ENCODE data around the gene AHCTF1. TPM values are rescaled to one million over a fixed set of nuclear protein-coding genes. Genes with fewer than 3 reads are reported as not detected.
"Not testable (repeated sequence)": the region's sequence is repeated elsewhere in the genome, so short reads cannot be mapped to it uniquely, and the experiment has no call there.

Gene AHCTF1
- polyA plus RNA-seq, 1 experiment: 6.1 TPM

- H3K36me3 ChIP-seq (ENCODE audit: control insufficient read depth, insufficient read depth, low read length): peaks cover 3% of the 10 kb centered on the region
- no peak overlapping the region for H3K4me3 ChIP-seq (ENCODE audit: low read depth, low read length)
- no peak for TF ChIP-seq CTCF (IDR thresholded peaks at IDR 0.05; ENCODE audit: insufficient read depth, low read depth, low read length)
- no peak for DNase-seq (ENCODE audit: low read depth)
- POLR2A ChIA-PET: no interaction called here
- CTCF ChIA-PET: no interaction called here
- H3K27me3 ChIP-seq (ENCODE audit: control insufficient read depth, insufficient read depth, low read length): no peaks in the 10 kb centered on the region
These were observed 65.8 kb downstream of the AHCTF1 start for GRCh38 chr1:246865921-246866320.

GRCh38 chr1:246863791-246864190 is 68.0 kb downstream of the AHCTF1 start:
- CTCF ChIA-PET: interaction anchor here (0.7 kb wide), 1 partner anchor 11 kb away, joined by 3 read pairs; no protein-coding TSS in a partner anchor
- DNase-seq (ENCODE audit: low read depth); POLR2A ChIA-PET; H3K4me3 ChIP-seq (ENCODE audit: low read depth, low read length); H3K27me3 ChIP-seq (ENCODE audit: control insufficient read depth, insufficient read depth, low read length); H3K36me3 ChIP-seq (ENCODE audit: control insufficient read depth, insufficient read depth, low read length): not testable (repeated sequence)

GRCh38 chr1:246860401-246860800 is 71.3 kb downstream of the AHCTF1 start:
- POLR2A ChIA-PET: no interaction called here
- CTCF ChIA-PET: no interaction called here
- H3K36me3 ChIP-seq (ENCODE audit: control insufficient read depth, insufficient read depth, low read length): peaks cover 6% of the 10 kb centered on the region
- no peaks in the 10 kb centered on the region for H3K27me3 ChIP-seq (ENCODE audit: control insufficient read depth, insufficient read depth, low read length)
- no peak for DNase-seq (ENCODE audit: low read depth)
- H3K4me3 ChIP-seq (ENCODE audit: low read depth, low read length): no peak overlapping the region
- TF ChIP-seq CTCF (IDR thresholded peaks at IDR 0.05; ENCODE audit: insufficient read depth, low read depth, low read length): no peak

GRCh38 chr1:246856371-246856770 is 75.4 kb downstream of the AHCTF1 start:
- Histone ChIP-seq H3K4me3 (ENCODE audit: low read depth, low read length) (no peak overlapping the region), H3K36me3 (ENCODE audit: control insufficient read depth, insufficient read depth, low read length) (peaks cover 7% of the 10 kb centered on the region), H3K27me3 (ENCODE audit: control insufficient read depth, insufficient read depth, low read length) (no peaks in the 10 kb centered on the region)
- ChIA-PET POLR2A (no interaction called here), CTCF (no interaction called here)
- DNase-seq (ENCODE audit: low read depth): no peak
- TF ChIP-seq CTCF (IDR thresholded peaks at IDR 0.05; ENCODE audit: insufficient read depth, low read depth, low read length): no peak

GRCh38 chr1:246850640-246851039 is 81.1 kb downstream of the AHCTF1 start:
- DNase-seq (ENCODE audit: low read depth); H3K36me3 ChIP-seq (ENCODE audit: control insufficient read depth, insufficient read depth, low read length); H3K27me3 ChIP-seq (ENCODE audit: control insufficient read depth, insufficient read depth, low read length); CTCF ChIA-PET; POLR2A ChIA-PET; H3K4me3 ChIP-seq (ENCODE audit: low read depth, low read length): not testable (repeated sequence)

- H3K4me3 ChIP-seq (ENCODE audit: low read depth, low read length): no peak overlapping the region
- POLR2A ChIA-PET: no interaction called here
- TF ChIP-seq CTCF (IDR thresholded peaks at IDR 0.05; ENCODE audit: insufficient read depth, low read depth, low read length): no peak
- no peak for DNase-seq (ENCODE audit: low read depth)
- H3K27me3 ChIP-seq (ENCODE audit: control insufficient read depth, insufficient read depth, low read length): no peaks in the 10 kb centered on the region
- CTCF ChIA-PET: interaction anchor here (0.7 kb wide), 1 partner anchor 9 kb away, joined by 3 read pairs; no protein-coding TSS in a partner anchor
- peaks cover 3% of the 10 kb centered on the region; the same call in 1 of the 2 replicates for H3K36me3 ChIP-seq (ENCODE audit: control insufficient read depth, insufficient read depth, low read length)
These were observed 87.9 kb downstream of the AHCTF1 start for GRCh38 chr1:246843876-246844275.

GRCh38 chr1:246840761-246841160 is 91.0 kb downstream of the AHCTF1 start:
- H3K27me3 ChIP-seq (ENCODE audit: control insufficient read depth, insufficient read depth, low read length); H3K4me3 ChIP-seq (ENCODE audit: low read depth, low read length); H3K36me3 ChIP-seq (ENCODE audit: control insufficient read depth, insufficient read depth, low read length); POLR2A ChIA-PET; CTCF ChIA-PET; DNase-seq (ENCODE audit: low read depth): not testable (repeated sequence)

Data from BJ (cell line).